GM21528 (cell line): Measurements from ENCODE around the gene PHACTR1.

ENCODE experiments used
- ATAC-seq: cut with Tn5 transposase; IDR thresholded peaks from one replicate; pipeline ENCODE4 v1.9.1; 2021; ENCODE audit warnings: mild to moderate bottlenecking, moderate library complexity; ENCODE audit not compliant: unreplicated experiment, low FRiP score

Gene PHACTR1

DNA sequence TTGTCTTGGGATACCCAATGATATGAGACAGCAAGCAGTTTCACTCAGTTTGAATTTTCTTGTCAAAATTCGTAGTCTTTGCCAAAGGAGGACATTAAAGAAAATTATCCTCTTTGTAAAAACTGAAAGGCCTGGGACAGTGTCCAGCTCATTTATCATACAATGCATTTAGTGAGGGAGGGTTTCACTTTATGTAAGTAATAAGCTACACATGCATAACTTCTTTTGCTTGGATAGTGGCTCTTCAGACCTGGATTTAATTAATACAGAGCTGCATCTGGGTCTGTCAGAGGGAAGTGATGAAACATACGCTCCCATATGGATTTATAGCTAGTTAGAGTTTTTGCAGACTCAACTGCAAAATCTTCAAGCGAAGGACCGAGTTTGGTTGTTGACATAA, 175.6 kb downstream of the PHACTR1 start:
- ATAC-seq = no peak

DNA sequence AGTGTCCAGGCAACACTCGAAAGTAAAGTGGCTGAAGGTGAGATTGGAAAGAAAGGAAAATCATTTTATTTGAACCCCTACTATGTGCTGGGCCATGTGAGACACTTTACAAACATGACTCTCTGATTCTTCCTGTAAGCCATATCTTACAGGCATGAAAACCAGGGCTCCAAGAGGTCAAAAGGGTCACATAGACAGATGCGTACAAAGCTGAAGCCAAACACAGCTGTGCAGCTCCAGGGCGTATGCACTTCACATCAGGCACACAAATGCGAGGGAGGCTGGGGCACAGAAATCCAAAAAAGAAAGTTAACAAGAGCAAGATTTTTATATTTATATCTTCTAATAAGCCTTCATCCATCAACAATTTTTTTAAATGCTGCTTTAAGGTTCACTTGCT, 176.5 kb downstream of the PHACTR1 start:
- no peak for ATAC-seq

DNA sequence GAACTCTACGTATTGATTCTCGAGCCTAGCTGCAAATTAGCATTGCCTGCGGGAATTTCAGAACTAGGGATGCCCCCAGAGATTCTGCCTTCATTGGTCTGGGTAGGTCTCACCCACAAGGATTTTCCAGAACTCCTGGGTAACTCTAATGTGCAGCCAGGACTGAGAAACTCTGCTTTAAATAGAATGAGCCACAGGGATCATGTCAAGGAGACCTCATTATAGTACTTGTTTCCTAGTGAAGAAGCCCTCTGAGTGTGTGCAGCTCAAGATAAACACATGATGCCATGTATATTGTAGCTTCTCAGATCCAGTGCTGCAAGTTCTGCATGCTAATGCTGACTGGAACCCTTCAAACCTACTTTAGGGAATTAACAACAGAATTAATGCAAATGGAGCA, 179.2 kb downstream of the PHACTR1 start:
- ATAC-seq = no peak

DNA sequence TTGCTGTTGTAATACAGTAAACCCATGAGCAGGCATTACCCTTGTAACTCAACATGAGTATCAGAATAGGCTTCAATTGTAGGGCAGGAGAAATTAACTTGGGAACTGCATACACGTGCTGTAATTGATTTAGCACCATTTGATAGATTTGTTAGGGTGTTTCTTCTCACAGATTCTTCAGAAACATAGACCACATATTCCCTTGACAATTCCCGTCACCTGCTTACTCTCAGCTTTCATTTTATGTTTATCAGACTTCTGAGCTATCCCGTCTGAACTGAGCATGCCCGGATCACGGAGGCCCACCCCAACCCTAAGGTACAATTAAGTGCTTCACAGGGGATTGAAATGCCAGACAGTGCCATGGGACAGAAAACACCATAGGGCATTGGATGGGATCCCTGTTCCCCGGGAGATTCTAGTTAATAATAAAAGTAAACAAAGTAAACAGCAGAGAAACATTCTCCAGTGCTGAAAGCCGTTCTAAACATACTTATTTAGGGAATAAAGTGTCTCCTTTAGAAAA, 179.7 kb downstream of the PHACTR1 start:
- no peak for ATAC-seq

DNA sequence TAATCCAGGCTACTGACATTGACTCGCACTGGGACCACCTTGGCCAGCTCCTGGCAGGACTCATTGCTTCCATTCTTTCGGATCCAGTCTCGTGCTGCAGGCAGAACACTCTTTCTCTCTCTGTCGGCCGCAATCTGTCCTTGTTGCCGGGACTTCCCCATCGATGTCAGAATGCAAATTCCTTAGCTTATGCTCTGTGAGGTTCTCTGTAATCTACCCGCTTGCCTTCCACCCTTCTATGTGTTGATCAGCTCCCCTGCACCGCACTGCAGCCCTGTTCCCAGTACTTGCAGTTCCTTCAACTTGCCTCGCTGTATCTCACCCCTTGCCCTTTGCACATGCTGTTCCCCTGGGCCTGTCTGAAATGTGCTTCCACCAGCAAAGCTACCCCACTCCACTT, 182.0 kb downstream of the PHACTR1 start:
- ATAC-seq = no peak

DNA sequence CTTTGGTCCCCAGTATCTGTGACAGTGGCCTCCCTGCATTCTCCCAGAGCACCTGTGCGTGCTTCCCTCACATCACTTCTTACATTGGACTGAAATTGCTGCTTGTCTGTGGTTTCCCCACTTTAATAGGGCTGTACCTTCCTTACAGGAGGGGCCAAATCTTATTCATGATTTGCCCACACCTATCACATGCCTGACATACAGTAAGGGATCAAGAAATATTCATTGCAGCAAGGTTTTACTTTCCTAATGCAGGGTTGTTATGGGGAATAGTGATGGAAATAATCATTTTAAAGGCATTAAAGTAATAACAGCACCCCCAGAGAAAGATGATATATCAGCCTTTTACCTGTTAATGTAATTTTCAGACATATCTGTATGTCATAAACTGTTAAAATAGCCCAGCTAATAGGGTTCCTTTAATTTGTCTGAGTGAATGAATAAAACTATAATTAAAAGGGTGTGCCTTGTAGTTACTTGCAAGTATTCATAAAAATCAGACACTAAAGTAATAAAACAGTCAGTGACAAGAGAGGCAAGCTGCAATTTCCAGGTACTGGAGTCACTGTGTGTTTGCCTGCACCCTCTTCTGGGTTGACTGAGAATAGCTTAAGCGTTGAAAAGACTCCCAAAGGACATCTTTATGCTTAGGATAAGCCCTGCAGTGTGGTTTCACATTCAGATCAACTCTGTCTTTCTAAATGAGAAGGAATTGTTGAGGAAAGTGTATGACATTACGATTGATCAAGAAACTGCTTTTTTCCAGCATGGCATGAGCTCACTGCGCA, 182.7 kb downstream of the PHACTR1 start:
- no peak for ATAC-seq

DNA sequence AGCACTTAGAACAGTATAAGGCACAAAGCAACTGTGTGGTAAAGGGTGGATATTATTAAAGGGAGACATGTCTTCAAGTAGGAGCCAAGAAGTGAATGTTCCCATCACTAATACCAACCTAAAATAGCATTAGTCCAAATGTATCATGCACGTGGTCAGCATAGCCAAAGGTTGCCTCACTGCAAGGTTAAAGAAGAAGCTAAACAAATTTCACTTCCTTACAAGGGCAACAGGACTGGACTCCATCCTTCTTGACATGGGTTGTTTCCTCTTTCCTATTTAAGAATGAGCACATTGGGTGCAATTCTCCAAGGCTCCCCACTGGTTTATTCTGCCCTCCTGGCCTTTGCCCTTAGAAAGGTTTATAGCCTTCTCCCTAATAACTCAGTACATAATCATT, 186.7 kb downstream of the PHACTR1 start:
- no peak for ATAC-seq

DNA sequence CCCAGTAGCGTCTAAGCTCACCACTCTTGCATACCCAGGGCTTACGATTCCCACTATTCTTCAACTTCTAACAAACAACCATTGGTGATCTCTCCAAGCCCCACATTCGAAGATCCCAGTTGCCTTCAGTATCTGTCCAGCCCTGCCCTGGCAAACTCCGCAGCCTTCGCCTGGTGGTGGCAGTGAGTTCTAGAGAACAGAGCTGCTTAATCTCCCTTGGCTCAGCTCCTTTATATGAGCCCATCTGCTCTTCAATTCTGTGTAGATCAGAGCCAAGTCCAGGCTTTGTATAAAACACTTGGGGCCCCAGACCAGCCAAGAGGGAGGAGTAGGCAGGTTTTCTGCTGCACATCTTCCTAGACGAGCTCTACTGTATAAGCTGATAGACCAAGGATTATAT, 193.3 kb downstream of the PHACTR1 start:
- ATAC-seq = no peak

DNA sequence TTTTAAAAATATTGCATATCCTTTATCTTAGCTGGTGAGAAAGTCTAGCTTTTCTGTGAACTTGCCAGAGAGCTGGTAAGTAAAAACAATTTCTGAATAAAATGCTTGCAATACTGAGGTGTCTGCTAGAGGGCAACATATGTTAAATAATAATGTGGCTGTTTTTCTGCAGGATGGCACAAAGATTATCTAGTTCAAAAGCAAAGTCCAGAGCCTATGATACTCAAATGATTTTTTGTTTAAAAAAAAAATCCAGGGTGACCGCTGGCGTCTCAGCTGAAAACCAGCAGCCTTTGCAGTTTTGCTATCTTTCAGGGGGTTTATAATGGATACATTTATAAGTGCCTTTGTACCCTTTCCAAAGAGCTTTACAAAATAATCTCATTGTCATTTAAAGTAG, 194.9 kb downstream of the PHACTR1 start:
- no peak for ATAC-seq

DNA sequence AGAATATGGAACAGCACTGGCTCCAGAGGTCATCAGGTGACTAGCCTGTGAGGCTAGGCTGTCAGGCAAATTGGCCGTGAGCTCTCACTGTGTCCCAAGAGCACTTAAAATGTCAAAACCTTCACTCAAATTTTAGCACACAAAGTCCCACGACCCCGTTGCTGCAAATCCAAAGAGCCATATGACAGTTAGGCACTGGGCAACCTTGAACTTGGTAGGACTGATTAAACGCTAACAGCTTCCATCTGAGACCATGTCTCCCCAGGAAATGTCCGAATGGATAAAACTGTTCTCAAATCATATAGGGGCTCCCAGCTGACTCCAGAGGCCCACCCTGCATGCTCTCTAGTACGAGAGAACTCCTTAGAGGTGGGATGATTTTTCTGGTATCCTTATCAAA, 196.6 kb downstream of the PHACTR1 start:
- ATAC-seq = no peak

DNA sequence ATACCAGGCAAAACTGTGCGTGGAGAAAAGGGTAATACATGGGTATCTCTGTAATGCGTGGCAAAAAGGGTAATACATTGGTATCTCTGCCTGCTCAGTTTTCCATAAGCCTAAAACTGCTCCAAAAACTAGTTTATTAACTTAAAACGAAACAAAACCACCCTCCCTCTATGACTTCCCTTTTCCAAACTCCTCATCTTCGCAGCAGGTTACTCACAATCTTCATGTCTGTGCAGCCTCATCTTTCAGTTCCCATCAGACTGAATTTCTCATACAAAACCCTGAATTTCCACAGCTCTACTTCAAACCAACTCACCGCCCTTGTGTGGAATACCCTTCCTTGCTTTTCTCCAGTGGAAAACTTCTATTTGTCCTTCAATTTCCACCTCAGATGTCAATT, 199.4 kb downstream of the PHACTR1 start:
- ATAC-seq = no peak

DNA sequence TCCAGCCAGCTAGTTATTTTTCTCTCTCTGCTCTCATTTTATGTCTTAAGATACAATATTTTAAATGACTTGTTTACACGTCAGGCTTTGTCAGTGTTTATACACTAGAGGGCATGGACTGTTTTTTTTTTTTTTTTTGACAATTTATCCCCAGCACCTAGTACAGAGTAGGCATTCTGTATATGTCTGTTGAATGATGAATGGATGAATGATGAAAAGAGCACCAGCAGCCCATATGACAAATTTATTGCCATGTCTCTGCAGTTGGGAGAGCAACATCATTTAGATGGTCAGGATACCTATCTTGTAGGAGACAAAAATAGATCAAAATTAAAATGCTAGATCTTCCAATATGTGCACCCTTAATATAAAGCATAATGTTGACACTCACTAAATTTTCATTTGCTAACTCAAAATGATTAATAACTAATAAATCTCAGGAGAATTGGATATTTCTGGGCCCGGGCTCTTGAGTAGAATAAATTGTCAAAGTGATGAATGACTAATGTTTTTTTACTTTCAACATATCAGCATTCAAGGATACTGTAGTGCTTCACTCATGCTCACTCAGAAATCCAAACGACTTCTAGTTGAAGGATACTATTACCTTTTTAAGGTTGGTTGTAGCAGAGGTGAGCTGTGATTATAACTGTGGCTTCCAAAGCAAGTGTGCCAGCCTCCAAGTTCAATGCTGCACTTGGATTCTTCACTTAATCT, 200.0 kb downstream of the PHACTR1 start:
- no peak for ATAC-seq

DNA sequence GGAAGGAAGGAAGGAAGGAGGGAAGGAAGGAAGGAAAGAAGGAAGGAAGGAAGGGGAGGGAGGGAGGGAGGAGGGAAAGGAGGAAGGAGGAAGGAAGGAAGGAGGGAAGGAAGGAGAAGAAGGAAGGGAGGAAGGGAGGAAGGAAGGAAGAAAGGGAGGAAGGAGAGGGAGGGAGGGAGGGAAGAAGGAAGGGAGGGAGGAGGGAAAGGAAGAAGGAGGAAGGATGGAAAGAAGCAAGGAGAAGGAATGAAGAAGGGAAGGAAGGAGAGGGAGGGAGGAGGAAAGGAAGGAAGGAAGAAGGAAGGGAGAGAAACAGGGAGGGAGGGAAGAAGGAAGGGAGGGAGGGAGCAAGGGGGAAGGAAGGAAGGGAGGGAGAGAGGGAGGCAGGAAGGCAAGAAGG, 204.9 kb downstream of the PHACTR1 start:
- ATAC-seq = no peak

DNA sequence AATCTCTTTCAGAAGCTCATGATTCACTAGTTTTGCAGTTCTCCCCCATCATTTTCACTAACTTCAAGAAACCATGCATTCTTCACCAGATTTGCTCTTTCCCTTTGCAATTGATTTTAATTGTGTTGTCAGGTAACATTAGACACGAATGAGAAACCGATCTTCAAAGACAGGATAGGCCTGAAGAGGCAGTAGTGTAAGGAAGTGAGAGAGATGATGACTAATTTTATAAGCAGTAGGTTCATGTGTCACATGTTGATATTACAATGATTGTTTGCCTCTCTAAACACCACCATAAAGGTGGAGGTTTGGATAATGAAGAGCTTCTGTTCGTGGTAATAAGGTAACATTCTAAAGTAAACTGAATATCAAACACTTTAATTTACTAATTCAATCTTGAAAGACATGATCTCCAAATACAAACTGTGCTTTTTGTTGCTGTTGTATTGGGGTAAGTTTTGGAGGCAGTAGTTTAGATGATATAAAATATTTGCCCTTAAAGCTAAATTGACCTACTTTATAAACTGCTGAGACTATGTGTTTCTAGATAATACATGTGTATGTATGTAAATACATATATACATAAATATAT, 207.2 kb downstream of the PHACTR1 start:
- ATAC-seq = no peak

DNA sequence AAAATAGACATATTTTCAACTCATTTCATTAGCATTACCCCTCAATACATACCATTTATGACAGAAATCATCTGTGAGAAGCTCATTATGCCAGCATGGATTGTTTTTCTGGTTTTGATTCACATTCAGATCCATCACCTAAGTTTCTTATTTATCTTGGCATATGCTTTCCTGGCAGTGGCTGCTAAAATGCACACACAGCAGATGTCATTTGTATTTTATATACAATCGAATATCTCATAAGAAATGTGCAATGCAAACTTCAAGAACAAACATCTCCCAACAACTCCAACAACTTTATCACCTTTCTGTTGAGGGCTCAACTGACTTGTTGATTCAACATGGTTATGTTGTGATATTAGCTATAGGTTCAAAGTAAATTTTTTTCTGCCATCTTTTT, 208.3 kb downstream of the PHACTR1 start:
- ATAC-seq = no peak

DNA sequence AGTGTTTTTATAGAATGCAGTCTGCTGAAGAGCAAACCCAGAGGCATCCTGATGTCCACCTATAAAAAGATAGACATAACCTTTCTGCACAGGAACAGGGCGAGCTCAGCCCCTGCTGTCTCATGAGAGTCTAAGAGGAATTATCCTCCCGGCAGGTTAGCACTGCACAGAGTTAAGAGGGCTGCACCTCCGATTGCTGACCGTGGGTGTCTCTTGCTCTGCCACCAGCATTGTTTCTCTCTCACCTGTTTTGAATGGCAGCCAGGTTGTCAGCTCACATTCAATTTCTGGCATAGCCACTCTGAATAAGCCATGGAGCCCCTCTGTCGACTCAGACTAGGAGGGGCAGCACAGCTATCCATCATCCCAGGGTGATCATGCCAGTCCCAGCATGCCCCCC, 211.2 kb downstream of the PHACTR1 start:
- ATAC-seq = no peak

DNA sequence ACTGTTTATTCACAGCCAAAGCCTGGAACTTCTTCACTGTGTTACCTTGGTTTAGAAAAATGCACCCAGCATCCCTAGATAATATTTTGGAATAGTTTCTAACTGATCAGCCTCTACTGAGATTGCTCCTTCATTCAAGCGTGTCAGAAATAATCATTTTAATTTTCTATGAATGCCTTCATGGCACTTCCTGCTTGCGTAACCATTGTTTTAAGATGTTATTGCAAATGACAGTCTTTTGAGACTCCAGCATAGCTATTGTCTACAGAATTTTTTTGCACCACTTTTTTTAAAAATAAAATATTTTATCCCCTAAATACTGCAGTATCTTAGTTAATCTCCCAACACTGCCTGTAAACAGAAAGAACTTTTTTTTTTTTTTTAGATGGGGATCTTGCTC, 213.1 kb downstream of the PHACTR1 start:
- ATAC-seq = no peak

DNA sequence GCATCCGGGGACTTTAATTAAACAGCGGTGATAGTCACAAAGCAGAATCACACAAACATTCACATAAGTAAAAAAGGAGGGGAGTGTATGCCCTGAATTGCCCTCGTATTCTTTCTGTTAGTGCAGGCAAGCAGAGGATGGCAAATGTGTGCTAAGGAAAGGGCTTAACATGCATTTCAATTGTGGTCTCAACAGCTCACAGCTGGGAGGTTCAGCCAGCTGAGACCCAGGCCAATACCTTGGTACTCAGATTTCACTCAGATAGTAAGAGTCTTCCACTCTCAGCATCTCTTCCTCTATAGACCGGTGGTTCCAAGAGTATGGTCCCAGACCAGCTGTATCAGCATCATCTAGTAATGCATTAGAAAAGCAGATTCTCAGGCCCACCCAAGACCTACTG, 215.1 kb downstream of the PHACTR1 start:
- ATAC-seq = no peak

DNA sequence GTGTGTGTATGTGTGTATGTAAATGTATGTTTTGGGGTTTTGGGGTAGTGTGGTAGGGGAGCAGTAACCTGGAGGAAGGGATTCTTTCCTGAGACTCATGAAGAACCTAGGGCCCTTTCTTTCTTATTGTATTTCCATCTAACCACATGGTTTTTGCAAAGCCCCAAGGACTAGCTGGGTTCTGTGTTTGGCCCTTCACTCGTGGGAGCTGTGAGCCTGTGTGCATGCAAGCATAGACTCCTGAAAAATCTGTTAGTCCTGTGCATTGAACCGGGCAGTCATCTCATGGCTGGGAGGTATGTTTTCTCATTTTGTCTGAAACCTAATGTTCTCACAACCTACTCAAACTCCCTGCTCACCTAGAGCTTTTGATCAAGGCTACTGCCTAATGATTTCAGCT, 219.1 kb downstream of the PHACTR1 start:
- ATAC-seq = no peak

DNA sequence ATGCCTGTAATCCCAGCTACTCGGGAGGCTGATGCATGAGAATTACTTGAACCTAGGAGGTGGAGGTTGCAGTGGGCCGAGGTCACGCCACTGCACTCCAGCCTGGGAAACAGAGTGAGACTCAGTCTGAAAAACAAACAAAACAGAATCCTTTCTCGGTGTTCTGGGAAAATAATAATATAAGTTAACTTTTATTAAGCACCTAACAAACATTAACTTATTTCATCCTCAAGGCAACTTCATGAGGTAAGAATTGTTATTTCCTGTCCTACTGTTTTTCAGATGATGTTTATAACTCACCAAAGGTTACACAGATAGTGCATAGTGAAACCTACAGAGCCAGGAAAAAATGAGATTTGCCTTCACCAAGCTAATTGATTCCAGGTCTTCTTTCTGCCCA, 221.4 kb downstream of the PHACTR1 start:
- ATAC-seq = no peak

DNA sequence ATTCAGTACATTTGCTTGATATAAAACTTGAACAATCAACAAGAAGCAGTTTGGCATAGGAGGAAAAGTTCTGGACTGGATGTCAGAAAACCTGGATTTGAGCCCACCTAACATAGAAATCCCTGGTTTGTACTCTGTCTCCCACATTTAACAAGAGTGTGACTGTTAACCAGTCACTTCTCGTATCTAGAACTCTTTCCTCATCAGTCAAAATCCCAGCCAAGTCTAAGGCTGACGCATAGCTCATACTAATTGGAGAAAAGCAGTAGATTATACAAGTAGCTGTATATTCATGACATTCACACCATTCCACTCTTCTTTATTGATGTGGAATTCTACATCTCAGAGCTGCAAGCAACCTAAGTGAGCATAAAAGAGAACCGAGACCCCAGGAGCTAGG, 222.7 kb downstream of the PHACTR1 start:
- no peak for ATAC-seq

DNA sequence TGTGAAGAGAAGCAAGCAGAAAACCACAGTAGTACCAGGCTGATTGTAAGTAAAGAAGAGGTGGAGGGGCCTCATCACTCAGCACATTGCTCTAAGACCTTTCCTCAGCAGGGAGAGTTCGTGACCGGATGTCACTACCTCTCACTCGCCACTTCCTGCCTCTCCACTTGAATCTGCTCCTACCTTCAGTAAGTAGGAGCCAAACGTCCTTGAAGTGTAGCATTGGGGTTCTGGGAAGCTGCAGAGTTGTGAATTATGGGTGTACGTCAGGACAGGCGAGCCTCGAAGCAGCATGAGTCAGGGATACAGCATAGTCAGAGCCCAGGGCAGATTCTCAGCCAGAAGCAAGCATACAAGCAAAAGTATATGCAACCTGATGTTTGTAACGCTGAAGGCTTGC, 224.9 kb downstream of the PHACTR1 start:
- ATAC-seq = no peak
